Upper lobe of right lung (tissue), 1 donor: ENCODE data around the gene BLVRA. TPM values are rescaled to one million over a fixed set of nuclear protein-coding genes. Genes with fewer than 3 reads are reported as not detected.

Source experiments
- ATAC-seq: fragments of 200-7000 bp; cut with Tn5 transposase; one replicate; pipeline ENCODE4 v1.9.1; 2020; ENCODE audit warnings: mild to moderate bottlenecking, moderate library complexity
- DNase-seq: peaks from one replicate; pipeline ENCODE4 v3.0.0-alpha.2; 2020
- H3K27ac ChIP-seq: fragments of 200-600 bp; one replicate; pipeline ENCODE4 v1.8.0; 2022
- H3K27me3 ChIP-seq: fragments of 200-600 bp; one replicate; pipeline ENCODE4 v1.8.0; 2022; ENCODE audit warnings: mild to moderate bottlenecking
- H3K36me3 ChIP-seq: fragments of 200-600 bp; one replicate; pipeline ENCODE4 v1.8.0; 2022
- H3K4me1 ChIP-seq: fragments of 200-600 bp; one replicate; pipeline ENCODE4 v1.8.0; 2022
- H3K4me3 ChIP-seq: fragments of 200-600 bp; one replicate; pipeline ENCODE4 v1.8.0; 2022; ENCODE audit warnings: mild to moderate bottlenecking
- H3K9me3 ChIP-seq: fragments of 200-600 bp; one replicate; pipeline ENCODE4 v1.8.0; 2022
- CTCF ChIP-seq: fragments of 200-600 bp; IDR thresholded peaks from one replicate; pipeline ENCODE4 v1.8.0; 2022; ENCODE audit warnings: antibody characterized with exemption
- intact Hi-C: fragments of 100-400 bp; cut with DNase I; formaldehyde crosslinking; loops from one replicate; pipeline ENCODE4 v1.11.0; 2022
- total RNA-seq: library from RNA; stranded (reverse); fragmentation: NEBNext Ultra II Directional; extraction: Animal tissue kit (Norgen Biotek cat#: 25700); gene quantifications from one replicate; pipeline ENCODE4 v1.2.1, GENCODE V29; 2021
- donor health status: DM: no; HTN: yes; CAD: no; lungs with severe emphysema.

The BLVRA gene
- total RNA-seq, 1 donor from 2014 or later, result 104 TPM

GRCh38 chr7:43766564-43766963 is 8.1 kb downstream of the BLVRA start:
- intact Hi-C loops, result no loop called here
- no peak for ATAC-seq

GRCh38 chr7:43767311-43767710 is 8.8 kb downstream of the BLVRA start:
- Histone ChIP-seq H3K4me1 (peaks cover 25% of the 10 kb centered on the region), H3K27ac (no peak overlapping the region), H3K9me3 (no peaks in the 10 kb centered on the region), H3K4me3 (no peak overlapping the region), H3K27me3 (no peaks in the 10 kb centered on the region), H3K36me3 (peaks cover 11% of the 10 kb centered on the region)
- intact Hi-C loops, result no loop called here
- TF ChIP-seq CTCF, result no peak
- DNase-seq, result peak; percentile 11
- no peak for ATAC-seq

More at GRCh38 chr7:43766564-43766963, 8.1 kb downstream of the BLVRA start:
- Histone ChIP-seq H3K4me1 (peaks cover 31% of the 10 kb centered on the region), H3K27me3 (no peaks in the 10 kb centered on the region), H3K27ac (no peak overlapping the region), H3K36me3 (peaks cover 3% of the 10 kb centered on the region), H3K9me3 (no peaks in the 10 kb centered on the region), H3K4me3 (no peak overlapping the region)
- DNase-seq, result peak; percentile 39
- no peak for TF ChIP-seq CTCF

- Histone ChIP-seq H3K9me3 (no peaks in the 10 kb centered on the region), H3K27me3 (no peaks in the 10 kb centered on the region), H3K27ac (no peak overlapping the region), H3K4me3 (no peak overlapping the region), H3K4me1 (peaks cover 15% of the 10 kb centered on the region), H3K36me3 (peaks cover 17% of the 10 kb centered on the region)
- ATAC-seq (no peak), DNase-seq (peak; percentile 36)
- no peak for TF ChIP-seq CTCF
- intact Hi-C loops, result no loop called here
Observed at GRCh38 chr7:43768201-43768886, 9.9 kb downstream of the BLVRA start.

GRCh38 chr7:43768887-43769272 is 10.4 kb downstream of the BLVRA start:
- Histone ChIP-seq H3K9me3 (no peaks in the 10 kb centered on the region), H3K27me3 (no peaks in the 10 kb centered on the region), H3K4me1 (peaks cover 9% of the 10 kb centered on the region), H3K27ac (no peak overlapping the region), H3K36me3 (peaks cover 17% of the 10 kb centered on the region), H3K4me3 (no peak overlapping the region)
- peak; percentile 7 for DNase-seq
- intact Hi-C loops, result no loop called here
- no peak for ATAC-seq
- no peak for TF ChIP-seq CTCF

DNA sequence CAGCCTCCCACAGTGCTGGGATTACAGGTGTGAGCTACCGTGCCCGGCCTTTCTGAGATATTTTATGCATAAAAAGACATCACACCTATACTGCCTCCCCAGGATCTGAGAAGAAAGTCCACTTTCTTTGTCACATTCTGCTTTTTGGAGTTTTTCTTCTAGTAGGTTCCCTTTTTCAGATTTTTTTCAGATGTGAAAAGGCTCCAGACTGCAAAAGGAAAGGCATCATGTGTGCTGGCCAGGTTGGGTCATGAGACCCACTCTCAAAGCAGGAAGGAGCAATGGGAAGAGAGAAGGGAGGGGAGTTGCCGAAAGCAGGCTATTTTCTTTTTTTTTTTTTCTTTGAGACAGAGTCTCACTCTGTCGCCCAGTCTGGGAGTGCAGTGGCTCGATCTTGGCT is 10.8 kb downstream of the BLVRA start:
- Histone ChIP-seq H3K4me3 (no peak overlapping the region), H3K36me3 (peaks cover 17% of the 10 kb centered on the region), H3K27me3 (no peaks in the 10 kb centered on the region), H3K4me1 (peaks cover 7% of the 10 kb centered on the region), H3K27ac (peak overlapping the region; percentile 17), H3K9me3 (no peaks in the 10 kb centered on the region)
- TF ChIP-seq CTCF, result no peak
- ATAC-seq (peak; percentile 31), DNase-seq (peak; percentile 30)
- intact Hi-C loops, result no loop called here
